Cardiac muscle cell (in vitro differentiated cells and primary cell): ENCODE results near the gene MFSD2A. TPM values are rescaled to one million over a fixed set of nuclear protein-coding genes. Genes with fewer than 3 reads are reported as not detected.

Experiments
- DNase-seq, 2 donors: peaks; one replicate each; pipeline versions ENCODE4 v3.0.0 to v3.0.0-alpha.2; 2010 to 2017; ENCODE audit warnings: low read depth in 1 of 2, low spot score in 1 of 2
- H3K27ac ChIP-seq: fragments of 200-600 bp; sonication (generic); 2 replicates; pipeline ENCODE4 v1.5.1; 2016
- H3K27me3 ChIP-seq: fragments of 200-600 bp; sonication (generic); 2 replicates; pipeline ENCODE4 v1.6.0; 2016; ENCODE audit warnings: control low read depth
- H3K36me3 ChIP-seq: fragments of 200-600 bp; sonication (generic); 2 replicates; pipeline ENCODE4 v1.5.1; 2016; ENCODE audit warnings: control low read depth
- H3K4me1 ChIP-seq: fragments of 200-600 bp; sonication (generic); 2 replicates; pipeline ENCODE4 v1.8.1; 2017; ENCODE audit warnings: low read depth, mild to moderate bottlenecking, mixed run types
- H3K4me3 ChIP-seq: fragments of 200-600 bp; sonication (generic); 2 replicates; pipeline ENCODE4 v1.5.1; 2016; ENCODE audit warnings: mild to moderate bottlenecking
- H3K9me3 ChIP-seq: fragments of 200-600 bp; sonication (generic); 2 replicates; pipeline ENCODE4 v1.5.1; 2017; ENCODE audit warnings: low read depth, mild to moderate bottlenecking, control low read depth
- polyA plus RNA-seq: library from polyadenylated mRNA; unstranded; fragments of >200 nt; fragmentation: Nextera tagmentation; extraction: Ambion mirVana; gene quantifications from 2 replicates; pipeline ENCODE4 v1.2.1, GENCODE V29; 2016
- total RNA-seq: library from RNA; depleted of rRNA; stranded (reverse); fragments of >200 nt; gene quantifications from 2 replicates; pipeline ENCODE4 v1.2.3, GENCODE V29; 2016
- TF ChIP-seq, protein P1 (sequence below): IDR thresholded peaks from 2 replicates; pipeline ENCODE4 v1.5.1; 2012; ENCODE audit warnings: low read depth, mild to moderate bottlenecking, low read length

The MFSD2A gene
- total and polyA plus RNA-seq, 2 experiments from 2014 or later, result 1.0 TPM; not detected in 1

DNA sequence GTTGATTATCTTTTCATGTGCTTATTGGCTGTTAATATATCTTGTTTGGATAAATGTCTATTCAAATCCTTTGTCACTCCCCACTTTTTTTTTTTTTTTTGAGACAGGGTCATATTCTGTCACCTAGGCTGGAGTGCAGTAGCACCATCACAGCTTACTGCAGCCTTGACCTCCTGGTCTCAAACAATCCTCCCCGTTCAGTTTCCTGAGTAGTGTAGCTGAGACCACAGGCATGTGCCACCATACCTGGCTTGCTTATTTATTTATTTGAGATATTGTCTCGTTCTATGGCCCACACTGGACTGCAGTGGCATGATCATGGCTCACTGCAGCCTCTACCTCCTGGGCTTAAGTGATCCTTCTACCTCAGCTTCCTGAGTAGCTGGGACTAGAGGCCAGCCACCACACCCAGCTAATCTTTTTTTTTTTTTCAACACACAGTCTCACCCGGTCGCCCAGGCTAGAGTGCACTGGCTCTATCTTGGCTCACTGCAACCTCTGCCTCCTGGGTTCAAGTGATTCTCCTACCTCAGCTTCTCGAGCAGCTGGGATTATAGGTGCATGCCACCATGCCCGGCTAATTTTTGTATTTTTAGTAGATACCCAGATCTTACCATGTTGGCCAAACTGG, 39.3 kb upstream of the MFSD2A start:
- Histone ChIP-seq H3K27ac (no peak overlapping the region), H3K4me3 (no peak overlapping the region), H3K36me3 (no peaks in the 10 kb centered on the region), H3K4me1 (no peaks in the 10 kb centered on the region), H3K27me3 (peaks cover 15% of the 10 kb centered on the region), H3K9me3 (no peaks in the 10 kb centered on the region)
- TF ChIP-seq, protein P1, sequence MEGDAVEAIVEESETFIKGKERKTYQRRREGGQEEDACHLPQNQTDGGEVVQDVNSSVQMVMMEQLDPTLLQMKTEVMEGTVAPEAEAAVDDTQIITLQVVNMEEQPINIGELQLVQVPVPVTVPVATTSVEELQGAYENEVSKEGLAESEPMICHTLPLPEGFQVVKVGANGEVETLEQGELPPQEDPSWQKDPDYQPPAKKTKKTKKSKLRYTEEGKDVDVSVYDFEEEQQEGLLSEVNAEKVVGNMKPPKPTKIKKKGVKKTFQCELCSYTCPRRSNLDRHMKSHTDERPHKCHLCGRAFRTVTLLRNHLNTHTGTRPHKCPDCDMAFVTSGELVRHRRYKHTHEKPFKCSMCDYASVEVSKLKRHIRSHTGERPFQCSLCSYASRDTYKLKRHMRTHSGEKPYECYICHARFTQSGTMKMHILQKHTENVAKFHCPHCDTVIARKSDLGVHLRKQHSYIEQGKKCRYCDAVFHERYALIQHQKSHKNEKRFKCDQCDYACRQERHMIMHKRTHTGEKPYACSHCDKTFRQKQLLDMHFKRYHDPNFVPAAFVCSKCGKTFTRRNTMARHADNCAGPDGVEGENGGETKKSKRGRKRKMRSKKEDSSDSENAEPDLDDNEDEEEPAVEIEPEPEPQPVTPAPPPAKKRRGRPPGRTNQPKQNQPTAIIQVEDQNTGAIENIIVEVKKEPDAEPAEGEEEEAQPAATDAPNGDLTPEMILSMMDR, result no peak
- DNase-seq, result no peak

DNA sequence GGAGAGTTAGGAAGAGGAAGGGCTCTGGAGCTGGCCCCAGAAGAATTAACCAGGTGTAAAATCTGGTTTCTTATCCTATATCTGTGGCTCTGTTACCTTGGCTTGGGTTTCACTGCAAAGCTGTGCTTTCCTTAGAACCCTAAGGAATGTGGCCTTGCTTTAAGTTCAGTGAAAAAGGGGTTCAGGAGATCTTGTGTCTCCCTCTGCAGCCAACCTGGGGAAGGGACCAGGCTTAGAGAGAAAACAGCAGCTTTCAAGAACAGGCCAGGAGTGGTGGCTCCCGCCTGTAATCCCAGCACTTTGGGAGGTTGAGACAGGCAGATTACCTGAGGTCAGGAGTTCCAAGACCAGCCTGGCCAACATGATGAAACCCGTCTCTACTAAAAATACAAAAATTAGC, 37.1 kb upstream of the MFSD2A start:
- TF ChIP-seq, protein P1, result no peak
- Histone ChIP-seq H3K9me3 (no peaks in the 10 kb centered on the region), H3K4me1 (no peaks in the 10 kb centered on the region), H3K27me3 (peaks cover 37% of the 10 kb centered on the region), H3K27ac (no peak overlapping the region), H3K4me3 (no peak overlapping the region), H3K36me3 (no peaks in the 10 kb centered on the region)
- DNase-seq, result no peak

DNA sequence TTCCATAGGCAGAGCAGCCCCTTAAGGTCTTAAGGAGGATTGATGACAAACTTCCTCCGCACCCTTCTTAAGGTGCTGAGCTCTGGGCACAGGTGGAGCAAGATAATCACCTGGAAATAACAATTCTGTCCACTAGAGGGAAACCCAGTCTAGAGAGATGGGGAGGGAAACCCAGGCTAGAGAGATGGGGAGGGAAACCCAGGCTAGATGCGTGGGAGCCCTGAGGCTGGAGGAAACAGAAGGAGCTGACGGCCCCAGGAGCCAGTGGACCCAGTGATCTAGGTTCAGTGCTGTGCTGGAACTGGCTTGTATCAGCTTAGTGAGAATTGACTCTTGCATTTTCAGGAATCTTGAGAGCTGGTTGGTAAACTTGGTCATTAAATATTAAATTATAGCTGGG, 35.4 kb upstream of the MFSD2A start:
- TF ChIP-seq, protein P1, result peak; percentile 64
- Histone ChIP-seq H3K36me3 (no peaks in the 10 kb centered on the region), H3K27me3 (peaks cover 55% of the 10 kb centered on the region), H3K27ac (no peak overlapping the region), H3K9me3 (no peaks in the 10 kb centered on the region), H3K4me1 (no peaks in the 10 kb centered on the region), H3K4me3 (no peak overlapping the region)
- peak; percentile 81 for DNase-seq

DNA sequence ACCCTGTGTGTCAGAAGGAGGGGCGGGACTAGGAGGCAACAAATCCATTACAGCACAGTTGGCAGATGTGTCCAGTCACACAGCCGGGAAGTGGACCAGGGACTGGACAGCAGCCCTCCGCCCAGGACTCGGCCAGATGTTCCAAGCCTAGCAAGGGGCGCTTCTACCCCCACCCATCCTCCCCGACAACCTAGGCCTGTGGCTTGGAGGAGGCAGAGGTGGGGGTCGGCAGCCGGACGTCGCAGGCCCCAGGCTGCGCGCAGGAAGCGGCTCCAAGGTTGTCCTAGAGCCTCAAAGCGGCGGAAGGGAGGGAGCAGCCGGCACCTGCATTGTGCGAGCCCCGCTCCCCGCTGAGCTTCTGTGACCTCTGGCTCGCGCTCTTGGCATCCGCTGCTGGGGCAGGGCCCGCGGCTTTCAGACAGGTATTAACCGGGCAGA, 32.7 kb upstream of the MFSD2A start:
- DNase-seq, result peak in 1 of 2 donors; percentile 13
- Histone ChIP-seq H3K4me3 (no peak overlapping the region), H3K36me3 (no peaks in the 10 kb centered on the region), H3K4me1 (no peaks in the 10 kb centered on the region), H3K27ac (no peak overlapping the region), H3K9me3 (no peaks in the 10 kb centered on the region), H3K27me3 (peaks cover 78% of the 10 kb centered on the region)
- TF ChIP-seq, protein P1, result no peak

DNA sequence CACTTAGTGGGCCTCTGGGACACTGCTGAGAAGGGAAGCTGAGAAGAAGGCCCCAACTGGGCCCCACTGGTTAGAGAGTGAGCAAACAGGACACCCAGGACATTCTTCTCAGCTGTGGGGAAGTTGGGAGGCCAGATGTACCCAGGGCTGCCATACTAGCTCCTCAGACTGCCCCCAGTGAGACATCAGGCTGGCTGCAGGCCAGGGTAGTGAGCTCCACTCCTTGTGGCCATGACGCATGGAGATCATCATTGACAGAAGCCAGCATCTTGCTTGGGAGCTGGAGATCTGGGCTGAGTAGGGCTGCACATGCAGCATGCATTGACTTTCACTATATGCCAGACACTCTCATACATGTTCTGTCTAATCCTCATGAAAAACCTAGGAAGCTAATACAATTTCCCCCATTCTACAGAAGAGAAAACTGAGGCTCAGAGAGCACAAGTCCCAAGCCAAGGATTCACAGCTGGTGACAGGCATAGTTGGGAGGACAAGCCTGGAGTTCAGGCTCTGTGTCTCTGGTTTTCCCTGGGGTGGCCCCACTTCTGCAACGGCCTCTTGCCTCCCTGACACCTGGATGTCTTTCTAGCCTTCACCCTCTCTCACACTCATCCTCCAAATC, 29.1 kb upstream of the MFSD2A start:
- no peaks in the 10 kb centered on the region for H3K4me1 ChIP-seq
- TF ChIP-seq, protein P1, result no peak
- H3K36me3 ChIP-seq, result no peaks in the 10 kb centered on the region
- peaks cover 81% of the 10 kb centered on the region for H3K27me3 ChIP-seq
- no peak overlapping the region for H3K27ac ChIP-seq
- no peak overlapping the region for H3K4me3 ChIP-seq
- peak in 1 of 2 donors; percentile 38 for DNase-seq
- no peaks in the 10 kb centered on the region for H3K9me3 ChIP-seq
